ENCODE data around the gene ZFHX2.
"Not testable (repeated sequence)": the region's sequence is repeated elsewhere in the genome, so short reads cannot be mapped to it uniquely, and the experiment has no call there.

The ZFHX2 gene

DNA sequence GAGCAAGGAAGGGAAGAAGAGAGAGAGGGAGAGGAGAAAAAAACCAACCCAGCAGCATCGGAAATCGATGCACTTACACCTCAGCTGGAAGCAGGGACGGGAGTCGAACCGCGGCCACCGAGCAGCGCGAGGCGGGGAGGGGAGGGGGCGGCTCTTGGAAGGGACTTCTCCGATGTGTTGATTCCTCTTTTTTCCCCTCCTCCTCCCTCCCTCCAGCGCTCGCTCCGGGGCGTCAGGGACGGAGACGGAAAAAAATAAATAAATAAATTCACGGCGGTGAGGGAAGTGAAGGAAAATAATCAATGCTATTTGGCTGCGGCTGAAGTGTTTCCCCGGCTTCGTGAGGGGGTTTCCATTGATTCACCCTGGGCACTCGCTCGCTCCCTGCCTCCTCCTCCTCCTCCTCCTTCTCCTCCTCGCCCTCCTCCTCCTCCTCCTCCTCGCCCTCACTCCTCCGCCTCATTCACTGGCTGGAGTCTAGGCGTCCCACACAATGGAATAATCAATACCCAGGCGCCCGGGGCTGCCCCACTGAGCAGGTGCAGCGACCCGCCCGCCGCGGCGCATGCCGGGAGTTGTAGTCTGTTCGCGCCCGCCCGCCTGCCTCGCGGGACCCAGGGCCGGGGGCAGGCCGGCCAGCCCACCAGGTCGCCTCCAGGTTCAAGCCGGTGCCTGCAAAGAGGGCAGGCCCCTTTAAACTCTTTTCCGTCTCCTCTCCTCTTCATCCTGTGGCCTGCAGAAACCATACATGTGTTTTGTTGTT is at the start of gene ZFHX2:
TSS of gene ZFHX2 (minus strand) at position 500 of the 763 bp plus-strand sequence. CDS start 16,440 bp downstream, outside the sequence.
- DNase-seq, result peak; percentile 79

DNA sequence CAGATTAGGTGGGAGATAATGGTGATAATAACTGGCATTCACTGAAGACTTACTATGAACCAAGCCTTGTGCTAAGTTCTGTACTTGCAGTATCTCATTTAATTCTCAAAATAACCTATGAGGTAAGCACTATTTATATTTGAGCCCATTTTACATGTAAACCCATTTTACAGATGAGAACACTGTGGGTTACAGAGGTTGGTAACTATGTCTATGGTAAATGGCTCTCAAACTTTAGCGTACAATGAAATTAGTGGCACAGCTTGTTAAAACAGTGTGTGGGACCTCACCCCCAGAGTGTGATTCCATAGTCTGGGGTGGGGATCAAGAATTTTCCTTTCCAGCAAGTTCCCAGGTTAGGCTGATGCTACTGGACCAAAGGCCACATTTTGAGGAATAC is 49.2 kb upstream of the ZFHX2 start:
- DNase-seq, result no peak

DNA sequence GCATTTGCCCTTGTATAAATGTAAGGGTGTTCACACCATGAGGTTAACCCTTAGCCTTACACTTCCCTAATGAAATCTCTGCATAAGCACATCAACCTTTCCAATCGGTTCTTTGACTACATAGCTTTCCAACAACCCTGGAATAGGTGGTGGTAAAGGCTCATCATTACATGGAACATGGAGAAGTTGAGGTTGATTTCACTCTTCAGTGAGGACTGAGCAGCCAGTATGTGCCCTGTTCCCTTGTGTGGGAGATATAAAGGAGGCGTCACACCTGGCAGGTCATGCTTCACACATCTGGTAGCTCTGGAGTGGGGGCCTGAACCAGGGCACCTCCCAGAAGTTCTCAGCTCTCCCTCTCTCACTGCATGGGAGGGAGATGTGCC is 48.8 kb upstream of the ZFHX2 start:
- DNase-seq, result no peak

DNA sequence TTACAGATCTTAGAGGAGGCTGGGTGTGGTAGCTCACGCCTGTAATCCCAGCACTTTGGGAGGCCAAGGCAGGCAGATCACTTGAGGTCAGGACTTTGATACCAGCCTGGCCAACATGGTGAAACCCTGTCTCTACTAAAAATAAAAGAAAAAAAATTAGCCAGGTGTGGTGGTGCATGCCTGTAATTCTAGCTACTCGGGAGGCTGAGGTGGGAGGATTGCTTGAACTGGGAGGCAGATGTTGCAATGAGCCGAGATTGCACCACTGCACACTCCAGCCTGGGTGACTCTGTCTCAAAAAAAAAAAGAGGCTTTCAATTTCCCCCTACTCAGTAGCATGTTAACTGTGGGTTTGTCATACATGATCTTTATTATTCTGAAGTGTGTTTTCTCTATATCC is 42.6 kb upstream of the ZFHX2 start:
- not testable (repeated sequence) for DNase-seq

DNA sequence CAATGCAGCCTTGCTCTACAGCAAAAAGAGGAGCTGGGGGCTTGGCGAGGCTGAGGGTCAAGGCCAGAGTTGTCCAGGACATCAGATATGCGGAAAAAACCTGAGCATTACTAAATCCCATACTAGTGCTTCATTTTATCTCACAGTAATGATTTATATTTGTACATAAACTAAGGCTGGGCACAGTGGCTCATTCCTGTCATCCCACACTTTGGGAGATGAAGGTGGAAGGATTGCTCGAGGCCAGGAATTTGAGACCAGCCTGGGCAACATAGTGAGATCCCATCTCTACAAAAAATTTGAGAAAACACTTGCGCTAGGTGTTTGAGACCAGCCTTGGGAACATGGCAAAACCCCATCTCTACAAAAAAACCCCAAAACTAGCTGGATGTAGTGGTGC is 38.6 kb upstream of the ZFHX2 start:
- no peak for DNase-seq

DNA sequence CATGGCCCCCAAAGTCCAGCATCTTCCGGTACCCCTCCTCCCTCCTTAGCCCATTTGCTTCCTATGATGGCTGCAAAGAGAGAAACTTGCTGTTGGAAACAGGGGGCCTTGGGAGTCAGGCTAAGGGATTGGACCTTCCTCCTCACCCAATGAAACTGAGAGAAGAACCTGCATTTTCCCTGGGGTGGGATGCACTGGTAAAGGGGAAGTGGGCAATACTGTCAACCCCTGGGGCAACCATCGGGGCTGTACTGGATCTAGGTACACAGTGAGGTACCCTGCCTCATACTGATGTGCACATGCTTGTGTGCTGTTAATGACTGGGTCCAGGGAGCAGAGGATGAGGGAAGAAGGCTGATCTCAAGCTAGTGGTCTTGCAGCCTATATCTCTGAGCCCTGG is 38.0 kb upstream of the ZFHX2 start:
- DNase-seq, result no peak

DNA sequence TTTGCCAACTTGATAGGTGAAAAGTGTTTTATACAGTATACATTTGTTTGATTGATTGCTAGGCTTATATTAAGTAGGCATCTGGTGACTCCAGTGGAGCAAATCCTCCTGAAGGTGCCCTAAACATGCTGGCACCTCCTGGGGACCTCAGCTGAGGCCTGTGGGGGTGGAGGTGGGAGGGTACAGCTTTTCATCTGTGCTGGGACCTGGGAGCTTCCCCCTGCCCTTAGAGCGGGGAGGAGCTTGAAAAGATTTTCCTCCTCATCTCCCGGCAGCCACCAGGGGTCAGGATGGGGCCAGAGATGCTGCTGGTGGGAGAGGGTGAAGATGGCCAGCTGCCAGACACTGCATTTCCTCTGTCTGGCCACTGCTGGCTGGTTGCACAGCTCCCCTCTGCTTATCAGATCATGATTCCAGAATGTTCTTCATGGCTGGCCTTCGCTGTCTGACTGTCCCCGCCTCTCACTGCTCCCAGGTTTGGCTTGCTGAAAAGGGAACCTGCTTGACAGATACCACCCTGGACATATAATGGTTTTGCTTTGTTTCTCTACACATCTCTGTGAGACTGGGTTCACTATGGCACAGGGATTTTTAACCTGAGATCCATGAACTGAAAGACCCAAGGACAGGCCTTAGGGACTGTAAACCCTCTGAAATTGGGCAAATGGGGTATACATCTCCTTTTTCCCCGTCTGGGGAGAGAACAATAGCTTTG is 37.5 kb upstream of the ZFHX2 start:
- peak; percentile 84 for DNase-seq

DNA sequence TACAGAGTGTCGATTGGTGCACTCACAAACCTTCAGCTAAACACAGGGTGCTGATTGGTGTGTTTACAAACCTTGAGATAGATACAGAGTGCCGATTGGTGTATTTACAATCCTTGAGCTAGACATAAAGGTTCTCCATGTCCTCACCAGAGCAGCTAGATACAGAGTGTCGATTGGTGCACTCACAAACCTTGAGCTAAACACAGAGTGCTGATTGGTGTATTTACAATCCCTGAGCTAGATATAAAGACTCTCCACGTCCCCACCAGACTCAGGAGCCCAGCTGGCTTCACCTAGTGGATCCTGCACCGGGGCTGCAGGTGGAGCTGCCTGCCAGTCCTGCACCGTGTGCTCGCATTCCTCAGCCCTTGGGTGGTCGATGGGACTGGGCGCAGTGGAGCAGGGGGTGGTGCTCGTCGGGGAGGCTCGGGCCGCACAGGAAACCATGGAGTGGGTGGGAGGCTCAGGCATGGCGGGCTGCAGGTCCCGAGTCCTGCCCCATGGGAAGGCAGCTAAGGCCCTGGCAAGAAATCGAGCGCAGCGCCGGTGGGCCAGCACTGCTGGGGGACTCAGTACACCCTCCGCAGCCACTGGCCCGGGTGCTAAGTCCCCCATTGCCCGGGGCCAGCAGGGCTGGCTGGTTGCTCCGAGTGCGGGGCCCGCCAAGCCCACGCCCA is 33.1 kb upstream of the ZFHX2 start:
- not testable (repeated sequence) for DNase-seq

DNA sequence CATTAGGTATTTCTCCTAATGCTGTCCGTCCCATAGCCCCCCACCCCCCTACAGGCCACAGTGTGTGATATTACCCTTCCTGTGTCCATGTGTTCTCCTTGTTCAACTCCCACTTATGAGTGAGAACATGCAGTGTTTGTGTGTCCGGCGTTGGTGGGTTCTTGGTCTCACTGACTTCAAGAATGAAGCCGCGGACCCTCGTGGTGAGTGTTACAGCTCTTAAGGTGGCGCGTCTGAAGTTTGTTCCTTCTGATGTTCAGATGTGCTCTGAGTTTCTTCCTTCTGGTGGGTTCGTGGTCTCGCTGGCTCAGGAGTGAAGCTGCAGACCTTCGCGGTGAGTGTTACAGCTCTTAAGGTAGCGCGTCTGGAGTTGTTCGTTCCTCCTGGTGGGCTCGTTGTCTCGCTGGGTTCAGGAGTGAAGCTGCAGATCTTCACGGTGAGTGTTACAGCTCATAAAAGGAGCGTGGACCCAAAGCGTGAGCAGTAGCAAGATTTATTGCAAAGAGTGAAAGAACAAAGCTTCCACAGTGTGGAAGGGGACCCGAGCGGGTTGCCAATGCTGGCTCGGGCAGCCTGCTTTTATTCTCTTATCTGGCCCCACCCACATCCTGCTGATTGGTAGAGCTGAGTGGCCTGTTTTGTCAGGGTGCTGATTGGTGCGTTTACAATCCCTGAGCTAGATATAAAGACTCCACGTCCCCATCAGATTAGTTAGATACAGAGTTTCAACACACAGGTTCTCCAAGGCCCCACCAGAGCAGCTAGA is 32.4 kb upstream of the ZFHX2 start:
- DNase-seq, result not testable (repeated sequence)

DNA sequence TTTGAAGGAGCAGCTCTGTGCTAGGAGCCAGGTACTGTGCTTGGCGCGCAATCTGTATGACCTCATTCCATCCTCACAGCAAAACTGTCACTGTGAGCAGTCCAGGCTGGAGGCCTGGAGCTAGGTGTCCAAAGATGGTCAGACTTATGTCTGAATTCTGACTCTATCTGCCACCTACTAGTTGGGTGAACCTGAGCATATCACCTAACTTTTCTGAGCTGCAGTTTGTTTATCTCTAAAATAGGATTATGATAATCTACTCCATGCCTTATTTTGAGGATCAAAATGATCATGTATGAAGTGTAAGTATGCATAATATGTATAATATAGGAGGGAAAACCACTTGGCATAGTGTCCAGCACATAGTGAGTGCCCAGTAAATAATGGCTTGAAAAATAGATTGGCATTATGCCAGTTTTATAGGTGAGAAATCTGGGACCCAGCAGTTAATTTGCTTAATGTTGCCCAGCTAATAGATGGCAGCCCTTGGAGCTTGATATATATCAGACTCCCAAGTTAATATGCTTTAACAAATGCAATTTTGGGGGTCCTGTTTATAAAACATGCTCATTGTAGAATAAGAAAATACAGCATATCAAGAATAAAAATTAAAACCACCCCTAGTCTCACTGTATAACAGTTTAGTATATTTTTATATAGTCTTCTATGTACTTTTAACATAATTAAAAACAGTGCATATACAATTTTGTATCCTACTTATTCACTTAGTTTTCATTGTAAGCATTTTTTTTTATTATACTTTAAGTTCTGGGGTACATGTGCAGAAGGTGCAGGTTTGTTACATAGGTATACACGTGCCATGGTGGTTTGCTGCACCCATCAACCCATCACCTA is 31.6 kb upstream of the ZFHX2 start:
- DNase-seq, result no peak

DNA sequence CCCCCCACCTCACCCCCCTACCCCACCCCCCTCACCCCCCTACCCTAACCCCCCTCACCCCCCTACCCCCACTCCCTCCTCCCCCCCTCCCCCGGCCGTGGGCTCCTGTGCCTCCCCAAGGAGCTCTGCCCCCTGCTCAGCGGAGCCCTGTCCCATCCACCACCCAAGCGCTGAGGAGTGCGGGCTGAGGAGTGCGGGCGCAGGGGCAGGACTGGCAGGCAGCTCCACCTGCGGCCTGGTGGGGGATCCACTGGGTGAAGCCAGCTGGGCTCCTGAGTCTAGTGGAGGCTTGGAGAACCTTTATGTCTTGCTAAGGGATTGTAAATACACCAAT is 29.4 kb upstream of the ZFHX2 start:
- no peak for DNase-seq

DNA sequence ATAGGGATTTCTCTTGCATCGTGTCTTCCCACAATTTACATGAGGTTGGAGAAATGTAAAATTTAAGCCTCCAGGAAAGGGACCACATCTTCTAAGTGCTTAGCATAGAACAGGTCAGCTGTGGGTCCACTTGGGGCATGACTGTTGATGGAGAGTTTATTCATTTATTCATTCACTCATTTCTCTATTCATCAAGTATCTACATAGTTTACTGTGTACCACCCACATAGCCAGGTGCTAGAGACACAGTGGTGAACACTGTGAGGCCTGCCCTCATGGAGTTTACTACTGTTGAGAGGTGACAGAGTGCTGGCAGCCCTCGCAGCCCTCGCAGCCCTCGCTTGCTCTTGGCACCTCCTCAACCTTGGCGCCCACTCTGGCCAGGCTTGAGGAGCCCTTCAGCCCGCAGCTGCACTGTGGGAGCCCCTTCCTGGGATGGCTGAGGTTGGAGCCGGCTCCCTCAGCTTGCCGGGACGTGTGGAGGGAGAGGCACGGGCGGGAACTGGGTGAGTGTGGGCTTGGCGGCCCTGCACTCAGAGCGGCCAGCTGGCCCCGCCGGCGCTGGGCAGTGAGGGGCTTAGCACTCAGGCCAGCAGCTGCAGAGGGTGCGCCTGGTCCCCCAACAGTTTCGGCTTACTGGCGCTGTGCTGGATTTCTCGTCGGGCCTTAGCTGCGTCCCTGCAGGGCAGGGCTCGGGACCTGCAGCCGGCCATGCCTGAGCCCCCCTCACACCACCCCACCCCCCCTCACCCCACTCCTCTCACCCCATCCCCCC is 28.8 kb upstream of the ZFHX2 start:
- DNase-seq, result no peak

DNA sequence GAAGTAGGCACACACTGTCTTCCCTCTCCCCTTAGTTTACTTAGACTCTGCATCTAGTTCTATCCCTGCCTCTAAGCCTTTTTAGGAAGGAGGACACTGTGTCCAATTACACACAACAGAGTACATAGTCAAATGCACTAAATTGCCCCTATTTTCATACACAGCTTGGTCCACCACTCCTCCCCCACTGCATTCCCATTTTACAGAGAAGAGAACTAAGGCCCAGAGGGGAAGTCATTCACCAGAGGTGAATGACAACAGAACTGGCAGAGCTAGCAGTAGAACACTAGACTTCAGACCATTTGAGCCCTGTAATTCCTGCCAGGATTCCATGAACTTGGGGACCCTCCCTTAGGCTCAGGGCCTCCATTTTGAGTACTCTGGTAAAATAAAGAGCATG is 28.2 kb upstream of the ZFHX2 start:
- no peak for DNase-seq

DNA sequence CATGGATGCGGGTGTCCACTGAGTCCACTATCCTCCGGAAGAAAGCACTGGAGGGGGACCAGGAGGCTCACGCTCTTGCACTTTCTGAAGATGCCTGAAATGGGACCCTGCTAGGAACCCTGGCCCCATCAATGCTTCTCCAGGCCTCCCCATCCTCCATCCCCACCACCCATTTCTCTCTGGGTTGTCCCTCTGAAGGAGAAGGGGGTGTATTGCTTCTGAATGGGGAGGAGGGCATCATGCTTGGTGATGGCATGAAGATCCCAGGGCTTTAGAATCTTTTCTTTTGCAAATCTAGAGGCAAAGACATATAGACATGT is 27.7 kb upstream of the ZFHX2 start:
- DNase-seq, result no peak

DNA sequence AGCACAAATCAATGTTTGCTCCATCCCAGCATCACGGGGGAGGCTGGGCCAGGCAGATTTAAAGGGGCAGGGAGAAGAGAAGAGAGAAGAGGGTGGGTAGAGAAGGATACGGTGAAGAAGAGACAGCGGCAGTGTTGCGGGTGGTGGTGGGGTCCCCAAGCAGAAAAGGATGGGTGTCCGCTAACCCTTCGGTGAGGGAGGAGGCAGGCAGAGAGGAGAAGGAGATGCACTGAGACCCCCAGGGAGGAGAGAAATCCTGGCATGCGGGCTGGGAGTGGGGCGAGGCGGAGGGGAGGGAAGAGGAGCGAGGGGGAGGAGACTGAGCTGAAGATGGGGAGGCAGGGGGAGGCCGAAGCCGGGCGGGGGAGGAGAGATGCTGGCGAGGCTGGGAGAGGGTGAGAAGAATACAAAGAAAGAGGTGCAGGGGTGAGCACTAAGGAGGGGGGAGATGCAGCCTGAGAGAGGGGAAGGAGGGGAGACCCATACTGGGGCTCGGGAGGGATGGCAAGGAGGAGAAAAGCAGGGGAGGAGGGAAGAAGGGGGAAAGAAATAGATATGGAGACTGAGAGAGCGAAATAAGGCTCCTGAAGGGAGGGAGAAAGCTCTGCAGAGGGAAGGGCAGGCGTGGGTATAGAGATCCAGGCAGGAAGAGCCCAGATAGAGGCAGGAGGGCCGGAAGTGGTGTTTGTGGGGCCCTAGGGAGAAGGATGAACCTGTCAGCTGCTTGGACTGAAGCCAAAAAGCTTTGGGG is 27.2 kb upstream of the ZFHX2 start, which contains the start of gene JPH4:
TSS of gene JPH4 (minus strand) at position 231 of the 751 bp plus-strand sequence. CDS start 1,337 bp downstream, outside the sequence.
- no peak for DNase-seq

DNA sequence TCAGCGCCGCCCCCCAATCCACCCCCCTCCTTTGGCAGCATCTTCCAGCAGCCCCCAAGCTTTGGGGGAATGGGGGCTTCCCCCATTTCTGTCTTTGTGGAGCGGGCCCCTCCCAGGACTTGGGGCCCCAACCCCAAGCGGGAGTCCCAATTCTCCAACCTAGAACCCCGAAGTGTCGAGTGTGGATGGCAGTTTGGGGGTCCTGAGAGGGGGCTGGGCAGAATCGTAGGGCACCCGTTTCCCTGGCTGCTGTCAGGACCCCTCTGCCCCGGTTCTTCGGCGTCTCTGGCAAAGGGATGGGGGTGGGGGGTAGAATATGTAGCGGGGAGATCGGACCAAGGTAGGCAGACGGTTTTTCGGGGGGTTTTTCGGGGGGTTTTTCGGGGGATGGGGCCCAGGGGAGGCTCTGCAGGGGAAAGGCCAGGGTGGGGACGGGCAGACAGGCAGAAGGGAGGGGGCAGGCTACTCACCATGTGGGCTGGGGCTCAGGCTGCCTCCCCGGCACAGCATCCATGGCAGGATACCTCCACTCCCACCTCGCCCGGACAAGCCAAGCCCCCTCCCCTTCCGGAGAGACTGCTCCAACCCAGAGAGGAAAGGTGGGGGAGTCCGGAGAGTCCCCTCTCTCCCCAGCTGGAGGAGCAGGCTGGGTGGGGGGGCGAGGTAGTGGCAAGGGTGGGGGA is 26.3 kb upstream of the ZFHX2 start:
- DNase-seq, result no peak

DNA sequence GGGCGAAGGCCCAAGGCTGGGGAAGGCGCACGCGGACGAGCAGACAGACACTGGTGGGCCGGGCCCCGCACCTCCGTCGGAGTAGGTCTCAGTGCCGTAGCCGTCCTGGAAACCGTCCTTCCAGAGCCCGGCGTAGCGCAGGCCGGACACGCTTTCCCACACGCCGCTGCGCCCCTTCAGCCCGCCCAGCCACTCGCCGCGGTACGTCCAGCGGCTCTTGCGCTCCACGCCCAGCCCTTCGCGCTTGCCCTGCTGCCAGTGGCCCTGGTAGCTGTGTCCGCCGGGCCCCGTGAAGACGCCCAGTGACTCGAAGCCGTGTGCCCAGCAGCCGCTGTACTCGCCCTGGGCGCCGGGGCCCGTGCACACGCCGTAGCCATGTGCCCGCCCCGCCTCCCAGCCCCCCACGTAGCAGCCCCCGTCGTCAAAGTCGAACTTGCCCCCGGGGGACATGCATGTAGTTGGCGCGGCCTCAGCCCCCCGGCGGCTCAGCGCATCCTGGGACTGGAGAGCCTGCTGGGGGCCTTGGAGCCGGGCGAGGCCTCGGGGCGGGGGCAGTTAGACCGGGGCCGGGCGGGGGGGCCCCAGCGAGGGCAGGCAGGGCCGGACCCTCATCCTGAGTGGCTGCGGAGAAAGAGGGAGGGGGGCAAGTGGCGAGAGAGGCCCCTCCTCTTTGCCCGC is 25.6 kb upstream of the ZFHX2 start:
- DNase-seq, result no peak

DNA sequence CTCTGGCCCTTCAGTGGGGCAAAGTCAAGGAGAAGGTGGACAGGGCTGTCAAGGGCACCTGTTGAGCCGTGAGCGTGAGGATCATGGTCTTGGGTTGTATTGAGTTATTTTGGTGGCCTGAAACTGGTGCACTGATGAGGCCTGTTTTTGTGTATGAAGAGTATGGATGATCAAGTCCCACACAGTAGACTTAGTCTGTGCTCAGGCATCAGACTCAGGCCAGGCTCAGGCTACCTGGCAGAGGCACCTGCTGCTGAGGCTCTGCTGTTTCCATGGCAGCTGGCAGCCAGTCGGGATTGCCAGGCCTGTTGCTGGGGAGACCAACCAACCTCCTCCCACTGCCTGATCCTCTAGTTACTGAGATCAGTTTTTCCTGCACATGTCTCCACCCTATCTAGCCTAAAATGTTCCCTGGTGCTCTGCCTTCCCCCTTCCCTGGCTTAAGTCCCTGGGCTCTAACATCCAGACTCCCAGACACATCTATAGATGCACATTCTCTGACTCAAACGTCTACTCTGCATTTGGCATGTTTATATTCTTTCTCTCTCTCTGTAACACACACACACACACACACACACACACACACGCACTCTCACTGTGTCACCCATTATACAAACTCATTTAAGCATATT is 21.9 kb upstream of the ZFHX2 start:
- DNase-seq, result no peak

DNA sequence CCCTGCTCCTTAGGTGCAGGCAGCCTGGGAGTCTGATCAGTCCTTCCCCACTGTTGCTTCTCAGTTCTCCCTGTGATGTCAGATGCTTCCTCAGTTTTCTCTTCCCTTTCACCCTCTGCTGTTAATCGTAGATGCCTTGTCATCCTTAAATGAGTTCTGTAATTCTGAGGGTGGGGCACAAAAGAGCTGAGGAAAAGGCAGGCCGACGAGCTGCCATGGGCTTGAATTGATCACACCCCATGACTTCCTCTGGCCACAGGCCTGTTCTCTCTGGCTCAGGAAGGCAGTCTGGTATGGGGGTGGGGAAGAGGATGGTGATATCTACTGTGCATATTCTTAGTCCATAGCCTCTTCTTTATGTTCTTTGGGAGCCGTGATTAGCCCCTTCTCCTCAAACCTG is 21.3 kb upstream of the ZFHX2 start:
- DNase-seq, result no peak
